Jurkat, Clone E6-1 (cell line): ENCODE measurements around the gene TYW1B. TPM values are rescaled to one million over a fixed set of nuclear protein-coding genes. Genes with fewer than 3 reads are reported as not detected.
"Not testable (repeated sequence)": the region's sequence is repeated elsewhere in the genome, so short reads cannot be mapped to it uniquely, and the experiment has no call there.

Source experiments
- DNase-seq: peaks from one replicate; pipeline ENCODE4 v3.0.0-alpha.2; 2011; ENCODE audit warnings: low read depth, low spot score
- H3K4me3 ChIP-seq: 2 replicates; pipeline ENCODE4 v1.5.1; 2011; ENCODE audit warnings: mild to moderate bottlenecking, low read length, control low read depth, moderate library complexity
- polyA plus RNA-seq: library from polyadenylated mRNA; unstranded; fragments of >200 nt; gene quantifications from one replicate; pipeline ENCODE4 v1.2.1, GENCODE V29; 2012; ENCODE audit warnings: missing spikeins; ENCODE audit not compliant: insufficient read length, insufficient read depth

TYW1B gene
- polyA plus RNA-seq, result 3.4 TPM

GRCh38 chr7:72827839-72828591 lies at the start of gene TYW1B:
TSS of gene TYW1B (minus strand) at chr7:72828200. CDS start at chr7:72828075, 125 bp downstream.
- peak; percentile 97 for DNase-seq
- H3K4me3 ChIP-seq, result peak within 1 kb of the TSS; percentile 81

- not testable (repeated sequence) for DNase-seq, H3K4me3 ChIP-seq
Measured at GRCh38 chr7:72867591-72867990, 39.6 kb upstream of the TYW1B start.

GRCh38 chr7:72858846-72859400 lies 30.9 kb upstream of the TYW1B start:
- not testable (repeated sequence) for DNase-seq, H3K4me3 ChIP-seq

- DNase-seq, result peak; percentile 11
- H3K4me3 ChIP-seq, result not testable (repeated sequence)
Measured at GRCh38 chr7:72857925-72858324, 29.9 kb upstream of the TYW1B start.

GRCh38 chr7:72855261-72855660 lies 27.3 kb upstream of the TYW1B start:
- H3K4me3 ChIP-seq, DNase-seq: not testable (repeated sequence)

GRCh38 chr7:72852937-72853336 lies 24.9 kb upstream of the TYW1B start:
- not testable (repeated sequence) for DNase-seq, H3K4me3 ChIP-seq

- not testable (repeated sequence) for H3K4me3 ChIP-seq, DNase-seq
Measured at GRCh38 chr7:72850746-72851145, 22.7 kb upstream of the TYW1B start.

- H3K4me3 ChIP-seq, DNase-seq: not testable (repeated sequence)
Measured at GRCh38 chr7:72844146-72844545, 16.1 kb upstream of the TYW1B start.

GRCh38 chr7:72843166-72843565 lies 15.2 kb upstream of the TYW1B start:
- DNase-seq, H3K4me3 ChIP-seq: not testable (repeated sequence)

GRCh38 chr7:72840966-72841511 lies 13.0 kb upstream of the TYW1B start:
- not testable (repeated sequence) for H3K4me3 ChIP-seq, DNase-seq

- not testable (repeated sequence) for DNase-seq
Measured at GRCh38 chr7:72838315-72838714, 10.3 kb upstream of the TYW1B start.

GRCh38 chr7:72837291-72837690 lies 9.3 kb upstream of the TYW1B start:
- not testable (repeated sequence) for DNase-seq, H3K4me3 ChIP-seq

More at GRCh38 chr7:72838315-72838714, 10.3 kb upstream of the TYW1B start:
- not testable (repeated sequence) for H3K4me3 ChIP-seq

- not testable (repeated sequence) for DNase-seq
- H3K4me3 ChIP-seq, result peak overlapping the region; percentile 62
Measured at GRCh38 chr7:72830567-72830966, 2.6 kb upstream of the TYW1B start.

- peak; percentile 39 for DNase-seq
- H3K4me3 ChIP-seq, result peak overlapping the region; percentile 62
Measured at GRCh38 chr7:72829687-72830354, 1.8 kb upstream of the TYW1B start.

- peak overlapping the region; percentile 62 for H3K4me3 ChIP-seq
- DNase-seq, result peak; percentile 98
Measured at GRCh38 chr7:72829291-72829686, 1.3 kb upstream of the TYW1B start.

GRCh38 chr7:72823765-72824732 lies 4.0 kb downstream of the TYW1B start:
- H3K4me3 ChIP-seq, result not testable (repeated sequence)
- DNase-seq, result peak; percentile 16

GRCh38 chr7:72822497-72822896 lies 5.5 kb downstream of the TYW1B start:
- DNase-seq, H3K4me3 ChIP-seq: not testable (repeated sequence)

GRCh38 chr7:72818663-72819361 lies 9.2 kb downstream of the TYW1B start:
- not testable (repeated sequence) for DNase-seq, H3K4me3 ChIP-seq
